Effector memory CD8-positive, alpha-beta T cell (primary cell): ENCODE results near the gene CCNE1.

Experiments
- ATAC-seq: fragments of 150-1000 bp; cut with Tn5 transposase; replicated peaks from 2 replicates; pipeline ENCODE4 v1.10.0; 2021; ENCODE audit warnings: mild to moderate bottlenecking, moderate library complexity
- DNase-seq, 3 experiments: peaks; one replicate each; pipeline ENCODE4 v3.0.0; 2021
- H3K27ac Mint-ChIP-seq, 2 donors: one replicate each; pipeline ENCODE4 v1.8.0; 2022; ENCODE audit warnings: mild to moderate bottlenecking in 2 of 2, mixed read lengths in 2 of 2, moderate library complexity in 2 of 2
- H3K27me3 Mint-ChIP-seq, 2 donors: one replicate each; pipeline ENCODE4 v1.8.0; 2022; ENCODE audit warnings: mixed read lengths in 2 of 2
- H3K36me3 Mint-ChIP-seq: one replicate; pipeline ENCODE4 v1.8.0; 2022; ENCODE audit warnings: mild to moderate bottlenecking, moderate library complexity, mixed read lengths; ENCODE audit not compliant: insufficient read depth
- H3K4me1 Mint-ChIP-seq, 2 donors: one replicate each; pipeline ENCODE4 v1.8.0; 2022; ENCODE audit warnings: low read depth in 2 of 2, mixed read lengths in 2 of 2
- H3K4me3 Mint-ChIP-seq, 2 donors: one replicate each; pipeline ENCODE4 v1.8.0; 2022; ENCODE audit warnings: mild to moderate bottlenecking in 2 of 2, mixed read lengths in 2 of 2, moderate library complexity in 2 of 2
- H3K9me3 Mint-ChIP-seq, 2 donors: one replicate each; pipeline ENCODE4 v1.8.0; 2022; ENCODE audit warnings: mixed read lengths in 2 of 2

Gene CCNE1

GRCh38 chr19:29836409-29836825 lies 24.6 kb downstream of the CCNE1 start:
- Mint-ChIP-seq H3K4me1 (peaks cover 15 to 17% of the 10 kb centered on the region in 2 donors), H3K27me3 (peaks cover 19 to 20% of the 10 kb centered on the region in 2 donors), H3K4me3 (no peak overlapping the region), H3K9me3 (no peaks in the 10 kb centered on the region), H3K36me3 (peaks cover 2% of the 10 kb centered on the region), H3K27ac (peak overlapping the region in 1 of 2 donors; percentile 57)
- DNase-seq (no peak), ATAC-seq (no peak)

- peaks cover 23 to 31% of the 10 kb centered on the region in 2 donors for H3K27me3 Mint-ChIP-seq
- no peaks in the 10 kb centered on the region for H3K9me3 Mint-ChIP-seq
- H3K4me1 Mint-ChIP-seq = peaks cover 10 to 12% of the 10 kb centered on the region in 2 donors
- peak overlapping the region in 1 of 2 donors; percentile 48 for H3K4me3 Mint-ChIP-seq
- peaks cover under 1% of the 10 kb centered on the region for H3K36me3 Mint-ChIP-seq
- ATAC-seq (peak; percentile 88), DNase-seq (peak in 1 of 3 experiments; percentile 2)
- peak overlapping the region in 1 of 2 donors; percentile 57 for H3K27ac Mint-ChIP-seq
These were observed 25.7 kb downstream of the CCNE1 start for GRCh38 chr19:29837448-29837981.

- H3K27ac Mint-ChIP-seq = peak overlapping the region in 1 of 2 donors; percentile 26
- H3K27me3 Mint-ChIP-seq = peaks cover 23 to 33% of the 10 kb centered on the region in 2 donors
- H3K9me3 Mint-ChIP-seq = no peaks in the 10 kb centered on the region
- peaks cover 10 to 12% of the 10 kb centered on the region in 2 donors for H3K4me1 Mint-ChIP-seq
- DNase-seq (no peak), ATAC-seq (no peak)
- no peaks in the 10 kb centered on the region for H3K36me3 Mint-ChIP-seq
- H3K4me3 Mint-ChIP-seq = no peak overlapping the region
These were observed 26.2 kb downstream of the CCNE1 start for GRCh38 chr19:29837996-29838395.

GRCh38 chr19:29840066-29840950 lies 28.5 kb downstream of the CCNE1 start:
- H3K4me3 Mint-ChIP-seq = no peak overlapping the region
- DNase-seq = no peak
- no peaks in the 10 kb centered on the region for H3K9me3 Mint-ChIP-seq
- no peak overlapping the region for H3K27ac Mint-ChIP-seq
- no peaks in the 10 kb centered on the region for H3K36me3 Mint-ChIP-seq
- ATAC-seq = no peak
- peaks cover 18 to 33% of the 10 kb centered on the region in 2 donors for H3K27me3 Mint-ChIP-seq
- H3K4me1 Mint-ChIP-seq = peaks cover 12 to 13% of the 10 kb centered on the region in 2 donors

GRCh38 chr19:29841209-29841558 lies 29.4 kb downstream of the CCNE1 start:
- H3K27ac Mint-ChIP-seq = no peak overlapping the region
- H3K27me3 Mint-ChIP-seq = peaks cover 14 to 33% of the 10 kb centered on the region in 2 donors
- DNase-seq = no peak
- no peaks in the 10 kb centered on the region for H3K9me3 Mint-ChIP-seq
- no peaks in the 10 kb centered on the region for H3K36me3 Mint-ChIP-seq
- H3K4me3 Mint-ChIP-seq = no peak overlapping the region
- H3K4me1 Mint-ChIP-seq = peaks cover 19 to 21% of the 10 kb centered on the region in 2 donors
- no peak for ATAC-seq

- H3K27ac Mint-ChIP-seq = no peak overlapping the region
- no peaks in the 10 kb centered on the region for H3K36me3 Mint-ChIP-seq
- no peak overlapping the region for H3K4me3 Mint-ChIP-seq
- H3K9me3 Mint-ChIP-seq = no peaks in the 10 kb centered on the region
- H3K4me1 Mint-ChIP-seq = peaks cover 18 to 19% of the 10 kb centered on the region in 2 donors
- H3K27me3 Mint-ChIP-seq = peaks cover 14 to 33% of the 10 kb centered on the region in 2 donors
- ATAC-seq (no peak), DNase-seq (no peak)
These were observed 30.0 kb downstream of the CCNE1 start for GRCh38 chr19:29841559-29842367.

GRCh38 chr19:29842471-29843179 lies 30.8 kb downstream of the CCNE1 start:
- Mint-ChIP-seq H3K4me1 (peaks cover 12% of the 10 kb centered on the region in 2 donors), H3K9me3 (no peaks in the 10 kb centered on the region), H3K4me3 (peak overlapping the region in 1 of 2 donors; percentile 34), H3K36me3 (no peaks in the 10 kb centered on the region), H3K27ac (no peak overlapping the region), H3K27me3 (peaks cover 17 to 33% of the 10 kb centered on the region in 2 donors)
- ATAC-seq (no peak), DNase-seq (no peak)

GRCh38 chr19:29843180-29844051 lies 31.6 kb downstream of the CCNE1 start:
- no peak for ATAC-seq
- H3K27ac Mint-ChIP-seq = no peak overlapping the region
- no peak for DNase-seq
- peaks cover 18 to 40% of the 10 kb centered on the region in 2 donors for H3K27me3 Mint-ChIP-seq
- no peaks in the 10 kb centered on the region for H3K9me3 Mint-ChIP-seq
- H3K36me3 Mint-ChIP-seq = no peaks in the 10 kb centered on the region
- H3K4me1 Mint-ChIP-seq = peaks cover 11% of the 10 kb centered on the region in 2 donors
- H3K4me3 Mint-ChIP-seq = peak overlapping the region; percentile 61 to 92

GRCh38 chr19:29844891-29845573 lies 33.2 kb downstream of the CCNE1 start:
- ATAC-seq (peak; percentile 80), DNase-seq (peak; percentile 94 to 96 (median 95))
- H3K27ac Mint-ChIP-seq = peak overlapping the region; percentile 82 to 86
- peaks cover 26 to 47% of the 10 kb centered on the region in 2 donors for H3K27me3 Mint-ChIP-seq
- H3K4me1 Mint-ChIP-seq = peaks cover 11% of the 10 kb centered on the region in 2 donors
- no peaks in the 10 kb centered on the region for H3K9me3 Mint-ChIP-seq
- no peaks in the 10 kb centered on the region for H3K36me3 Mint-ChIP-seq
- peak overlapping the region; percentile 92 for H3K4me3 Mint-ChIP-seq

- Mint-ChIP-seq H3K9me3 (no peaks in the 10 kb centered on the region), H3K4me3 (peak overlapping the region; percentile 92), H3K27ac (peak overlapping the region; percentile 82 to 86), H3K27me3 (peaks cover 20 to 41% of the 10 kb centered on the region in 2 donors), H3K4me1 (peaks cover 11% of the 10 kb centered on the region in 2 donors), H3K36me3 (no peaks in the 10 kb centered on the region)
- no peak for DNase-seq
- no peak for ATAC-seq
These were observed 33.9 kb downstream of the CCNE1 start for GRCh38 chr19:29845574-29846176.

- DNase-seq (no peak), ATAC-seq (no peak)
- Mint-ChIP-seq H3K36me3 (no peaks in the 10 kb centered on the region), H3K27ac (no peak overlapping the region), H3K9me3 (no peaks in the 10 kb centered on the region), H3K27me3 (peaks cover 19 to 40% of the 10 kb centered on the region in 2 donors), H3K4me1 (peaks cover 11% of the 10 kb centered on the region in 2 donors), H3K4me3 (no peak overlapping the region)
These were observed 37.4 kb downstream of the CCNE1 start for GRCh38 chr19:29849208-29849607.
